Activated T-helper 1 cell treated with Interleukin-2 at 50 U/mL for 16 hours (primary cell): ENCODE measurements around the gene PRMT9.

ENCODE experiments used
- DNase-seq: peaks from one replicate; pipeline ENCODE4 v3.0.0-alpha.2; 2020; ENCODE audit warnings: low read depth

PRMT9 gene

DNA sequence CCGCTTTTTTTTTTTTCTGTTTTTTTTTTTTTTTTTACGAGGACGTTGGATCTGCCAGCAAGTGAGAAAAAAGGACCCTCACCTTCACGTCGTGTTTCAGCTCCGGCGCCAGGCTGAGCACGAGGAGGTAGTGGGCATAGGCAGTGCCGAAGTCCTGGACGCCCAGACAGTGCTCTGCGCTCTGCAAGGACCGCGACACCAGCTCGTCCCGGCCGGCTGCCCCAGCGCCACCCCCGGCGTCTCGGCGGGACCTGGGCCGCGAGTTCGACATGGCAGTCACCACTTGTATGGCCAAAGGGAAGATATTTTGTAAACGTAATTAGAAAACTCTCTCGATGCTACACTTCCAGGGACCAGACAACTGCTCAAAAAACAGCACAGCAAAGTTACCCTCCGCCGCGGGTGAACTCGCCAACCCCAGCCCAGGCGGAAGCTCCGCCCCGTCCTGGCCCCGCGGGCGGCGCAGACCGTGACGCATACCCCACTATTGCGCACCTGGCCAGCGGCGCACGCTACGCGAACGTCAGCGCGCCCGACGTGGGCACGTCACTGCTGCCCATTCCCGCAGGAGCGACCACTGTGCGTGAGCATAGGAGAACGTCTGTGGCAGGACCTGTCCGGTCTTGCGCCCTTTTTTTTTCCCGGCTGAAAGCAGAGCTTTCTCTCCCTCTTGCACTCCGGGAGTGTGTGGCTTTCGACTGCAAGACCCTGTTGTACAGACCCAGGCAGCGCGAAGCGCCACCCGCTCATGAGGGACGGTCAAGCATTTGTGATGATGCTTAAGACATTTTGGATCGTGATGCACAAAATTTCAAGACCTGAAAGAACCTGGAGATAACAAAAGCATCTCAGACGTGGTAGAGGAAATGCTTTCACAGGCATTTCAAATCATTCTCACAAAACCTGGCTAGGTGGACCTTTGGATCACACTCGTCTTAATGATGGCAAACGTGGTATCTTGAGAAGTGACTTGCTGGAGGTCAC is at the start of gene PRMT9:
Gene PRMT9, minus strand, starts transcription at position 447 of the 984 bp plus-strand sequence. Its CDS starts 176 bp downstream, at position 271.
- DNase-seq = peak; percentile 78

DNA sequence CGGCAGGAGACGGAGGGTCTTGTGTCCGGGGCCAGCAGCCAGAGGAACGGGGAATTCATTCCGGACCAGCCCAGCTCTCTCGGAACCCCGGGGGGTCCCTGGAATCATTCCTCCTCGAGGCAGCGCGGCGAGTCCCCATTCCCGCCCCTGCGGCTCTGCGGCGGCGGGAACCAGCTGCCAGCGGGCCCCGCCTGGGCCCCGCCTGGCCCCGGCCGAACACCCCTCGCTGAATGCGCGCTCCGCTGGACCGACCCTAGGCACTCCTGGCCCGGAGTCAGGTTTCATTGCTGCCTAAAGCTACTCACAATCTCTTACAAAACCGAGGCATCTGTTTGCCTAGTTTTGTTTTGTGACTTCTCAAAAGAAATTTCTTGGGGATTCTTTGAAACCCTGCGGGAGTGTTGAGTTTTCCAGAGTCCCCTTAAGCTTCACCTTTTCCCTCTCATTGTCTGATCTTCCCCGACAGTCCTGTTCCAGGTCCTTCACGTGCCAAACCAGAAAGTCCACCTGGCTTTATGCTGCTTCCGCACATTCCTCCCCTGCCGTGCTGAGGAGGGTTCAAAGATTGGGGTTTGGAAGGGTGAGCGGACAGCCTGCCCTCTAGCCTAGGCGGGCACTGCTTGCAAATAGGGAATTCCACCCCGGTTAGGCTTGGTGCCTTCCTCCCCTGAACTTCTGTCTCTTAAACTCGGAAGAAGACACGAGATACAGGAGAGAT is 48.7 kb upstream of the PRMT9 start:
- DNase-seq = no peak

DNA sequence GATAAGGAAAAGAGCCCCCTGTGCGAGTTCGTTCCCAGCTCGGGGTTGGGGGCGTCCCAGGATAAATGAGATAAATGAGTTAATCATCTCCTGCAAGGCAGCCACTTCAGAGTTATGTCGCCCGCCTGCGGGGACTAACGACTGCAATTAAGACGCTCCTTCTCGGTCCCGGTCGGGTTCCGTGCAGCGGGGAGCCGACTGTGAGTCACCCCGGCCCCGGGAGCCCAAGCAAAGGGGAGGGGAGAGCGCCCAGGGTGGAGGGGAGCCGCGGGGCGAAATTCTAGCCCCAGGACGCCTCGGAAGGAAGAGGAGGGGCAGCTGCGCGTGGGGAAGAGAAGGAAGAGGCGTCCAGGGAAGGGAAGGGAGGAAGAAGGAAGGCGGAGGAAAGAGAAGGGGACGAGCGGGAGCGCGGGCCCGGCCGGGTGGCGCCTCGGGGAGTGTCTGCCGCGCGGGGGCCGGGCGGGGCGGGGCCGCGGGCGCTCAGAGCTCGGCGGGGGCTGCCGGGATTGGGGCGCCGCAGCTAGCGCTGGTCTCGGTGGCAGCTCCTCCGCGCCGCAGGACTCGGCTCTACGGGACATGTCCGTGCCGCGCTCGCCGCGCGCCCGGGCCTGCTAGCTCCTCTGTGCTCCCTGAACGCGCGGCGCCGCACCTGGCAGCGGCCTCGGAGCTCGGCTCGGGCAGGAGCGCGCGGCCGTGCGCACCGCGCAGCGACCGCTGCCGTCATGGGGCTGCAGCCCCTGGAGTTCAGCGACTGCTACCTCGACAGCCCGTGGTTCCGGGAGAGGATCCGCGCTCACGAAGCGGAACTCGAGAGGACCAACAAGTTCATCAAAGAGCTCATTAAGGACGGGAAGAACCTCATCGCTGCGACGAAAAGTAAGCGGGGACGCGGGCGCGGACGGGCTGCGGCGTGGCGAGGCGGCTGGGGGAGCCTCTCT is 47.9 kb upstream of the PRMT9 start, which contains the start of gene ARHGAP10:
Gene ARHGAP10, plus strand, starts transcription at position 509 of the 938 bp plus-strand sequence. Its CDS starts 214 bp downstream, at position 723.
- DNase-seq = peak; percentile 54

- no peak for DNase-seq
Measured at GRCh38 chr4:147730333-147730732, 46.4 kb upstream of the PRMT9 start.

DNA sequence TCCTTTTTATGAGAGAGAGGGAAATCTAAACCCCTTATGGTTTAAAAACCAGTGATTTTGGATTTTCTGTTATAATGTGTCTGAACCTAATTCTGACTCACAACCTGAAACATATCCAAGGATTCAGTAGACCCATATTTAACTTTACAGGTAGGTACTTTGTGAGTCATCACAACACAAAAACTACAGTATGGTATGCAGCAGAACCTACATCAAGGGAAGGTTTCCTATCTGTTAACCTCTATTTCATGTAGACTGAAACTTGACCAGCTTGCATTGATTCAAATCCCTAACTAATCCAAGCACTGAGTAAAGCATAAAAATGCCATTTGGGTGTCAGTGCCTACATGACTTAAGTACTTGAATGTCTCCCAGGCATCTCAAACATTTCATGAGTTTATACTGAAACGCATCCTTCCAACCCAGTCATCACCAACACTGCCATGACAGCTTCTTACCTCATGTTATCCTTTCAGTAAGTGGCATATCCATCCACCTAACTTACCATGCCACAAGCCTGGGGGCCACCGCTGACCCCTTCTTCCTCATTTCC is 43.6 kb upstream of the PRMT9 start:
- DNase-seq = no peak

DNA sequence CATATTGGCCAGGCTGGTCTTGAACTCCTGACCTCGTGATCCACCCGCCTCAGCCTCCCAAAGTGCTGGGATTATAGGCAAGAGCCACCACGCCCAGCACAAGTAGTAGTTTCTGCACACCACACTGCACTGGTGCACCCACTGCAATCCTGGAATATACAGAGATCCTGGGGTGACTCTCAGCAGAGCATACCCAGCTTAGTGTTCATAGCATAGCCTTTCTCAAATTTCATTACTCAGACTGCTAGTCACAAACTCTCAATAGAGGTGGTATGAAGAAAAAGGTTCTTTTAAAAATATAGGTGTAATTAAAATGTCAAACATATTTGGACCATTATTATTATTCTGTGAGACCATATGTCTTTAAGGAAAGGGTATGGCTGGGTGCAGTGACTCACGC is 41.7 kb upstream of the PRMT9 start:
- no peak for DNase-seq

DNA sequence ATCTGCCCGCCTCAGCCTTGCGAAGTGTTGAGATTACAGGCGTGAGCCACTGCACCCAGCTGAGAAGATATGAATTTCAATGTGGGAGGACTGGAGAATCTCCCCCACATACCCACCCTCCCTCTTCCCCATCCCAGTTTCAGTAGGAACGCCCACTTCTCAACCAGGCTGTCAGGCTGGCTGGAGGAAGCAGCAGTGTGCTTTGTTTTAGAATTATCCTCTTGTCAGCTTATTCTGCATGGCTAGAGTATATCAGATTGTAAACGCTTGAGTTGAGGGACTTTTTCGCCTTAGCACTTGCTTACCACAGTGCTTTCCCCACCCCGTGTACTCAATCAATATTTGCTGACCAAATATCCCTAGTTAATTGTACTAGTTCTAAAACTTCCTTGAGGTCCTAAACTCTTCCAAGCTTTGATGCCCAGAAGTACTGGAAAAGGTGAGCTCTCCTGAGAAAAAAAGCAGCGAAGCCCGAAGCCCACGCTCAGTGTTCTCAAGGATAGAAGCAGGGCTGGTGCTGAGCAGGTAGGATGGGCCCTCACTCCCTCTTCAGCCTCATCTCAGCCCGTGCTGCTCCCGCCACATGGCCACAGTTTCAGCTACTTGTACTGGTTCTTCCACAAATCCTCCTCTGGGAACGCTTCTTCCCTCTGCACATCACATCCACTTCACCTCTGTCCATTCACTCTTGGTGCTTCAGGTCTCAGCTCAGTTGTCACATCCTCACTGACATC is 40.7 kb upstream of the PRMT9 start:
- no peak for DNase-seq

GRCh38 chr4:147723326-147723725 is 39.4 kb upstream of the PRMT9 start:
- no peak for DNase-seq

DNA sequence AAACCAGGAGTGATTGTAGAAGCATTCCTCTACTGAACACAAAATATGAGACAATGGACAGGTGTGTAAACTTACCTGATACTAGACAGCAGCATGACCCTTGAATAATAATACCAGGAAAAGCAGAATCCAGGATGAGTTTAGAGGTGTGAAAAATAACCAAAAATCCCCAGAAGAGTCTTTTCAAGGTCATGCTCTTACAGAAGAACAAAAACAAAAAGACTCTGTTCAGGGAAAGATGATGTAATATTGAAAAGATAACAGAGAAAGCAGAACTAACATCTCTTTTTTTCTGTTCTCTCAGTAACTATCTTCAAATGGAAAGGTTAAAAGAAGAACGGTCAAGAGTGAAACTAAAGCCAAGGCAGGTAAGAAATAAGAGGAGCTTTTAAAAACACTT is 33.9 kb upstream of the PRMT9 start:
- DNase-seq = no peak

DNA sequence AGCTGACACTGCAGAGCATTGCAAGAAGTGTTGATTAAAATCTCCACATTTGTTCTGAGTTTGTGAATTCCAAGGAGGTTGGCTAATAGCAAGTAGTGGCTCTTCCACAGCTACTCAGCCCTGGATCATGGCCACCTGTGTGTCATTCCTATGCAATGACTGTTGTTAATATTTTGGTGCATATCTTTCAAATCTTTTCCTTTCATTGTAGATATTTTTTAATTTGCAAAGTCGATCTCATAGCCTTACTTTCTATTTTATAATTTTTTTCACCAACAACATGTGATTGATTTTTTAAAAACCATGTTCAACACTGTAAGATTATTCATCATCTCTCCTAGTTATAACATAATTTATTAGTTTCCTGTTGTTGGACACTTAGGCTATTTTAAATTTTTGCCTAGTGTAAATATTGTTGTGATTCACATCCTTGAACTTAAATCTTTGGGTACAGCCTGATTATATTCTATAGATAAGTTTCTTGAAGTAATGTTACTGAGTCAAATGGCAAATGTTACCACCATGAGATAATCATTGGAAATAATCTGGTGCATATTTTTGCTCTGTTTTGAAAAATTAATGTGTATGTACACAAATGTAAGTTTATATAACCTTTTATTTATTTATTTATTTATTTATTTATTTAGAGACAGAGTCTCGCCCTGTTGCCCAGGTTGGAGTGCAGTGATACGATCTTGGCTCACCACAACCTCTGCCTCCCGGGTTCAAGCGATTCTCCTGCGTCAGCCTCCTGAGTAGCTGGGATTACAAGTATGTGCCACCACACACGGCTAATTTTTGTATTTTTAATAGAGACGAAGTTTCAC is 30.8 kb upstream of the PRMT9 start:
- DNase-seq = no peak

DNA sequence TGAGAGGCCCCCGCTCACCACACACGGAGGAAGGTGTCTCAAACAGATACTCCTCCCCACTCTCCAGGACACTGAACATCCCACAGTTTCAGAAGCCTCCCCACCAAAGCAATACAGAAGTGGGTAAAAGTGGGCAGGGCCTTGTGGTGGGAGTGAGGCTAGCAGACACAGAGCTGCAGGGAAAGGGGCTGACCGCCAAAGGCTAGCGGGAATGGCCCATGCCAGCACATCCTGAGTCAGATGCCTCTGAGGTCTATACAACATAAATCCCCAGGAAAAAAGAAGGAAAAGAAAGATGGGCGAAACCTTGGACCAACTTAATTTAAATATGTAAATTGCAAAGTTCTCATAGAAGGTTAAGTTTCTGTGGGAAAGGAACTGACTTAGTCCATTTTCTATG is 26.0 kb upstream of the PRMT9 start:
- DNase-seq = no peak

DNA sequence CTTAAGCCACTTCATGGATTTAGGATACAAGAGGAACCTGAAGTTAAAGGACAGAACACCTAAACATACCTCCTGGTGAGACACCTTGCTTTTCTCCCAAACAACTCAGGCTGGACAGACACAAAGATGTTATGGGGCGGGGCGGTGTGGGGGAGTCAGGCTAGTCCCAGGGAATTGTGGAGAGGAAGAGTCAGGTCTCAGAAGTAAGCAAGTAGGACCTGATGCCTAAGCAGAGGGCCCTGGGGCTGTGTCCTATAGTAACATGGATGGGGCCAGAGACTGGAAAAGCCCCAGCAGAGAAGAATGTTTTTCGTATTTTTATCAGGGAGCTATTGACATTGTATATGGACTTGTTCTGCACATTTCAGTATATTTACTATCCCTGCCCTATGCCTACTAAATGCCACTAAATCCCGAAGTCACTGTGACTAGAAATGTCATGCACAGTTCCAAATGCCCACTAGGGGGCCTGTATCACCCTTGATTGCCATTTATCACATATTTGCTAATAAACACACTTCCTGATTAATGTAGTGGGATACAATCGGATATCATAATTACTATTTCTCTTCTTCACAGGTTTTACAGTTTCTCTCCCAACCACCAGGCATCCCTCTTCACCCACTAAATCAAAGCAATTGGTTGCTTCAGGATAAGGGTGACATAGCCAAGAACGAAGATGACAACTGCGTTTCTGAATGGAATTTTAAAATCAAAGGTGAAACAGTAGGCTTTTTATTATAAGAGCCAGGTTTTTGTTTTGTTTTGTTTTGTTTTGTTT is 24.1 kb upstream of the PRMT9 start:
- DNase-seq = peak; percentile 21

DNA sequence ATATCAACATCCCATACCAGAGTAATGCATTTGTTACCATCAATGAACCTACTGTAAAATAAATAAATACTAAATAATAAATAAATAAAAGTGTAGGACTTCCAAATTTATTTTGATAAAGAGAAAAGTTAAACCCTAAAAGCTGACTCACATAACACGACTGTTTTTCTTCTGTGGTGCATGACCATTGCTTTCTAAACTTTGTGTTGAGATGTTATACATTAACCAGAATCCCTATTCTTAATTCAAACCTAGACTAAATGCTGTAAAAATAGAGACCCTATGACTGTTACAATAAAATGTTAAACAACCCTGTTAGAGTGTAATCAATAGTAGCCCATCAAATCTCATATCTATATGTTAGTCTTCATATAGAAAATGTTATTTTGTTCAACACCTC is 20.9 kb upstream of the PRMT9 start:
- no peak for DNase-seq

DNA sequence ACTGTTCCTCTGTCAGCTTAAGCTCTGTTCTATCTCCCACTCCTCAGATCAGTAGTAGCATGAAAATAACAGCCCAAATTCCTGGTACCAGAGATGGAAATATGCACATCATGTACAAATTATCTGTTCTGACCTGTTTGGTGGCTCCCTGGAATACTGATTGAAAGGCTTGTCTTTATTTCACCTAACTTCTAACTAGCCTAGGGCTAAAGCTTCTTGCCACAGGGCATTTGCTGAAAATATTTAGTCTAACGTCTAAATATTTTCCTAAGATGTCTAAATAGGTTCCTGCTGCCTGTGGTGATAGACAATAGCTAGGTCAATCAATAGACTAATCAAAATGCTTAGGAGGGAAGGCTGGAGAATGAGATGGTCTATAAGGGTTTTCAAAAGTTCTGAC is 12.9 kb upstream of the PRMT9 start:
- DNase-seq = no peak

DNA sequence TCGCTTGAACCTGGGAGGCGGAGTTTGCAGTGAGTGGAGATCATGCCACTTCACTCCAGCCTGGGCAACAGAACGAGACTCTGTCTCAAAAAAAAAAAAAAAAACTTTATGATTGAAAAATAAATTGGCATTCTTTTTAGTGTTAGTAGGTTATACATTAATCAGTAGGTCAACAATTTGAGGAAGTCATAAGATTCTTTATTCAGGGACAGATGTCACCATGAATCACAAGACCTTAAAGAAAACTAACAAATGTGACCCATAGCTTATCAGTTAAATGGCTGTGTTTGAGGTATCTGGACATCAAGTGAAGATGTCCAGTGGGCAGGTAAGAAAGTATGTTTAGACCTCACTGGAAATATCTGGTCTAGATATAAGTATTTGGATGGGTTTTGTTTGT is 9.3 kb upstream of the PRMT9 start:
- no peak for DNase-seq

DNA sequence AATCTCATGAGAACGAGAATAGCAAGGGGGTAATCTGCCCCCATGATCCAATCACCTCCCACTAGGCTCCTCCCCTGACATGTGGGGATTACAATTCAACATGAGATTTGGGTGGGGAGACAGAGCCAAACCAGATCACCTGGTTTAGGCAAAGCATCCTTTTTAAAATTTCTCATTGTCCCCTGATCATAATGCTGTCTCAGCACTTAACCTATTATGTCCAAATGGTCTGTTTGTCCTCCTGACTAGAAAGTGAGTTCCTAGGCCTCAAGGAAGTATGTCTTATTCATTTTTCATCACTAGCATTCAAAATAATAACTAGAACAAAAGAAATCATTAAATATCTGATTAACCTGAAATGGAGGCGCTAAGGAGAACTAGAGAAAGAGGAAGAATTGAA is 7.9 kb upstream of the PRMT9 start:
- no peak for DNase-seq

GRCh38 chr4:147689067-147689466 is 5.1 kb upstream of the PRMT9 start:
- no peak for DNase-seq

- DNase-seq = no peak
Measured at GRCh38 chr4:147683188-147683591, 773 bp downstream of the PRMT9 start.

DNA sequence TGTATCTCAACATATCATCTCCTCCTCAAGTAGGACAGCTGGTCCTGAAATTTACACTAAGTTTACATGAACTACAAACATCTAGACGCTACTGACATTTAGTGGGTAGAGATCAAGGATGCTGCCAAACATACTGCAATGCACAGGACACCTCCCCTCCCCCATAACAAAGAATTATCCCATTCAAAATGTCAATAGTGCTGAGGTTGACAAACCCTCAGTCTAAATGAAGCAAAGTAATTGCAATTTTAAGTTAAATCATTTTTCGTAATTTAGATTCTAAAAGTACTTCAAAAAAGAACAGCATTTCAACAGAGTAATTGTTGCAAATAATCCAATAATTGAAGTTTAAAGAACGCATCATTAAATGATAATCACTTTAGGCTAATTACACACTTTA is 1.2 kb downstream of the PRMT9 start:
- no peak for DNase-seq
